GM19328 (cell line): Measurements from ENCODE around the gene SMIM35.
"Not testable (repeated sequence)": the region's sequence is repeated elsewhere in the genome, so short reads cannot be mapped to it uniquely, and the experiment has no call there.

Source experiments
- ATAC-seq: cut with Tn5 transposase; IDR thresholded peaks from one replicate; pipeline ENCODE4 v1.9.1; 2021; ENCODE audit warnings: mild to moderate bottlenecking, moderate library complexity; ENCODE audit not compliant: unreplicated experiment

The SMIM35 gene

GRCh38 chr11:118046051-118046963 lies 40.5 kb downstream of the SMIM35 start:
- no peak for ATAC-seq

DNA sequence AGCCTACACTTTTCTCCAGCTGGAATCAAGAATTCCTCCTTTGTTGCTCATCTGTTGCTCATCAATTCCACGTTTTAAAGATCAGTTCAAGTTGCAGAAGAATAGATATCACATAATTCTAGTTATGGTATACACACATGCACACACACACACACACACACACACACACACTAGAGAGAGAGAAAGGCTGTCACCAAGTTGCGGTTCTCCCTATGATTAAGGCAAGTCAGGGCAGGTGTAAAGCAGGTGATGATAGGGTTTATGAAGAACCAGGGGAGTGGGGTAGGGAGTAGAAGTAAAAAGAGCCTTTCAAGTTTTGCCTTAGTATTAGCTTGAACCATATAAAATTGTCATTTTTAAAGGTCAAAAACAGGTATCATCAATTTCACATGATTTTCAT lies 41.6 kb downstream of the SMIM35 start:
- no peak for ATAC-seq

GRCh38 chr11:118042796-118043195 lies 44.0 kb downstream of the SMIM35 start:
- no peak for ATAC-seq

DNA sequence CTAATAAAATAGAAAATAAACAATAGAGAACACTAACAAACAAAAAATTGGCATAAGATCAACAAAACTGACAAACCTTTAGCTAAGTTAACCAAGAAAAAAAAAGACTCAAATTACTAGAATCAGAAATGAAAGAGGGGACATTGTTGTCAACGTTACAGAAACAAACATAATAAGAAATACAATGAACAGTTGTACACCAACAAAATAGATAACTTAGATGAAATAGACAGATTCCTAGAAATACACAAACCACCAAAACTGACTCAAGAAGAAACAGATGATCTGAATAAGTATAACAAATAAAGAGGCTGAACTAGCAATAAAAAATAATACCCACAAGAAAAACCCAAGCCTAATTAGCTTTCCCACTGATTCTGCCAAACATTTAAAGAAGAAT lies 44.6 kb downstream of the SMIM35 start:
- no peak for ATAC-seq

- ATAC-seq = no peak
Observed at GRCh38 chr11:118033443-118033842, 53.3 kb downstream of the SMIM35 start.

DNA sequence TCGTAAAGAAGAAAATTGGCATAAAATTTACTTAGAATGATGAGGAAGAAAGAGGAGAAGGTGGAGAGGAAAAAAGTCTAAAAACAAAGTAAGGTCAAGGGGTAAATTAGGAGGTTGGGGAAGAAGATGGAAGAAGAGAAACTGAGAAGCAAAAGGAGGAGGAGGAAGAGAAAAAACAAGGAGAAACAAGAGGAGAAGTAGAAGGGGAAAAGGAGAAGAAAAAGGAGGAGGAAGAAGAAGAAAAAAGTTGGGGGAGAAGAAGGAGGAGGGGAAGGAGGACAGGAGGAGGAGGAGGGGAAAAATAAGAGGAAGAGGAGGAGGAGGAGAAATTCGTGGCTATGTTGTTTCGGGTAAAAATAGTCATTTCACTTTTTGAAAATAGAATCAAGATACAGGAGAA lies 58.1 kb downstream of the SMIM35 start:
- ATAC-seq = no peak

DNA sequence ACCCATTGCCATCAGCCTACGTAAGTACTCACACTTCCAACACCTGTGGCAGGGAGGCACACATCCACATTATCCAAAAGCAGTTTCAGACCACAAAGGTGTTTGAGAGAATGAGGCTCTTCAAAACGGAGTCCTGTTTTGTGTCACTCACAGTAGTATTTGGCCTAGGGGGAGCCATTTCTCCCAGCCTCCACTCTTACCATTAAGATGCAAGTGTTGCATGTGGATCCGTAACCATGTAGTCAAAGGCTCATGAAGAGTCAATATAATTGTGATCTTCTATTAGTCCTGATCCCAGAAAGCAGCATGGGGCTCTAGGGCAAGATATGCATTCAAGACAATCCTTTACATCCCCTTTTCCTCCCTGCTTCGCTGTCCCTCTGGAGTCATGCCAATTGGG lies 59.1 kb downstream of the SMIM35 start:
- no peak for ATAC-seq

DNA sequence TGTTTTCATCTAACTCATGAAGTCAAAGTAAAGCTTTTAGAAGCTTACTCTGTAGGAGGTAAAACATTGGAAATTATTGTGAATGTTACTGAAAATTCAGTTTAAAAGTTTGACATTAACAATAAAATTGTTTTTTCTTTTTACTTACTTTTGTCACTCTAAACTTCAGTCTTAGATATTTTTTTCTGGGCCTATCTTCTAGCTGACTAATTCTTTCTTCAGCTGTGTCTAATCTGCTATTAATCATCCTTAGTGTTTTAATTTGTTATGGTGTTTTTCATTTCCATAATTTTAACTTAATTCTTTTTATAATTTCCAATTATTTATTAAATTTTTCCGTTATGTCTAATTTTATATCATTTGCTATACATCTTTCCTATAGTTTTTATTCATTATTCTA lies 65.6 kb downstream of the SMIM35 start:
- no peak for ATAC-seq

DNA sequence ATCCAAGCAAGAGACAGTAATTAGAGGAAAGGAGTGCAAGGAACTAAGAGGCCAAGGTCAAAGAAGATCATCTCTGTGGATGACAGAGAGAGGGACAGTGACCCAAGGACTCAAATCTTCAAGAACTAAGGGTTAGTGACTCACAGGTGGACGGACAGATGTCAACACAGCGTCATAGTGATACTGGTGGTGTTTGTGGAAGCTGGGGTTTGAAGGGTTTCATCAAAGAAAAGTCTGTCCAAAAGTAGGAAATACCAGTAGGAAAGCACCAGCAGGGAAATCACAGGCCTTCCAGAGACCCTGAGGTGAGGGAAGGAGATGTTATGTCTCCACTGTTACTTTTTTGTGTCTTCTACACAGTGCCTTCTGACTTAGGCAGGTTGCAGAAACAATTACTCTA lies 68.4 kb downstream of the SMIM35 start:
- ATAC-seq = no peak

GRCh38 chr11:118017631-118018315 lies 69.0 kb downstream of the SMIM35 start:
- ATAC-seq = no peak

- ATAC-seq = no peak
Observed at GRCh38 chr11:118017111-118017510, 69.7 kb downstream of the SMIM35 start.

DNA sequence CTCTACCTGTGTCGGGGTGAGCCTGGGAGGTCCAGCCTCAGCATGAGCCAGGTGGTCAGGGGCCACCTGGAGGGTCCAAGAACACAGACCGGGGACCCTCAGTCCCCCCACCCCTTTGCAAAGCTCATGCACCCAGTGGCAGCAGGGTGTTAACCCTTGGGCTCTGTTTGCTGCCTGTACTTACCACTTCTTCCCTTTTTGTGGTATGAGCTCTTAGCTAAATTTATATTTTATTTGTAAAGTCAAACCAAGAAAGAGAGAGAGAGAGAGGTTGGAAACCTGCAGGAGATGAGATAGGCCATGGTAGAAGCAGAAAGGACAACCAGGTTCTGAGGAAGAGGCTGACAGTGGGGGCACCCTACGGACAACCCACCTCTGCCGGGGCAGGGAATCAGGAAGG lies 70.7 kb downstream of the SMIM35 start:
- no peak for ATAC-seq

DNA sequence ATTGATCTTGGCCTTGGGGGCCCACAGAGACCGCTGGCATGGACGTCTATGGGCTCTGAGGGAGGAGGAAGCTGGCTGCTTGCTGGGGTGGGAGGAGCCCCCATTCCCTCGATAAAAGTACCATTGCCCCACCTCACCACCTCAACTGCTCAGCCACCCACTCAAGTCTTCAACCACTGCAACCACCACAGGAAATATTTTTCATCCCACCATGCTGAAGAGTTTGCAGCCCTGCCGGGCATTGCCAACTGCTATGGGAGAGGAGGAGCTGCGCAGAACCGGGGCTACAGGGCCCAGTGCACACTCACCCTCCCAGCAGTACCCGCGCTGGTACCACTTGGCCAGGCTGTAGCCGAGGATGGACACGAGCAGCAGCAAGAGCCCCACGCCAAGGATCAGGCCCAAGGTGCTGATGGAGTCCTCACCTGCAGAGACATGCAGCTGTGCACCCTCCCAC lies 71.3 kb downstream of the SMIM35 start:
- no peak for ATAC-seq

GRCh38 chr11:118014022-118014421 lies 72.7 kb downstream of the SMIM35 start:
- ATAC-seq = no peak

DNA sequence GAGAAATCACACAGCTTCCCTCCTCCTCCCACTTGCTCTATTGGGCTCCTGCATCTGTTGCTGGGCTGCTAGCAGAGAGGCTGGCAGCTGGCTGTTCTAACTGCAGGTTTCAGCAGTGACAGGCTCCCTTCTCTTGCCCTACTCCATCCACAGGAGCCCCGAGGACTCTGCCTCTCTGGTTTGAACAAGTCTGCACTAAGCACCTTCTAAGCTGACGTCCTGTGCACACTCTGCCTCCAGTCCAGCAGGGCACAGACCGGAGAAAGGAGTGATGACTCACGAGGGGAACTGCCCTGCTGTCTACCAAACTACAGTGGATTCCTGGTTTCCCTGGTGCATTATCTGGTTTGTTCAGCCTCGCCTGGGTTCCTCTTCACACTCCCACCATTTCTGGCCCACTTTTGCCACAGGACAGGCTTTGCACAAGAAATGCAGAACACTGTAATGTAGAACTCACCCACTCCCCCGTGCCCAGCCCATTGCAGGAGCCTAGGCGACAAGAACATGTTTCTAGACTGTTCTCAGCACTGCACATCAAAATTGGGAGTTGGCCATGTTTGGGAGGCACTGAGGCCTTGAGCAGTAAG lies 74.6 kb downstream of the SMIM35 start:
- no peak for ATAC-seq

- peak; percentile 74 for ATAC-seq
Observed at GRCh38 chr11:118010738-118011461, 75.9 kb downstream of the SMIM35 start.

DNA sequence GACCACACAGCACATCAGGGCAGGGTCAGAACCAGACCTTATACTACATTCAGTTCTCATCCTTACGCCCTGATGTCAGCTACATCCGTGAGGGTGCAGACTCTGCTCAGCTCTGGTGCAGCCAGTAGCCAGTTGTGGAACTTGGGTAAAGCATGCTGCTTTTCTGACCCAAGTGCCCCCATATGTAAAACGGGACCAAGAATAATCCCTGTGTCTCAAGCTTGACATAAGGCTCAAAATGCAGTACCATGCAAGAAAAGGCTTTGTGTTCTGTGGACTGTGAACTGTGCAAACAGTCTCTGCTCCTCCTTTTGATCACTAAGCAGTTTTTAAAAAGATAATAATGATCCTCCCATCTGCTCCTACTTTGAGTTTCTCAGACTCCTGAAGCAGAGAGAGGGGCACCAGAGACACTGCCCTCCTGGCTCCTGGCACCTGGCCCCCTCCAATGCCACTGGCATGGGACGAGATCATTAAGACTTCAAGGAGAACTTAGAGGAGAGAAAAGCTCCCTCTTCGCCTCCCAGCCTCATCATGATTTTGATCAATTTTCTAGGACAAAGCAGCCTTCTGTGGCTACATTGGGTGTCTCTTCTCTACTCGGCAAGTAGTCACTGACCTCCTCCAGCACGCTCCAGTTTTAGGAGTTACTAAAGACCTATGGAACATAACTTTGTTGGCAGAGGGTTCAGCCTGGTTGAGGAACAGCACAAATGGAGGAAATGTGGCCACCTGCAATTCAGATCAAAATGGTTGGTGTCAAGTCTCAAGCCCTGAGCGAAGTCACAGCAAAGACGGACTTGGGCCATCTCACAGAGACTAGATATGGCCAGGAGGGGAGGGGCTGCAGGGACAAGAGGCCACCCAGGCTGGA lies 76.7 kb downstream of the SMIM35 start:
- no peak for ATAC-seq

DNA sequence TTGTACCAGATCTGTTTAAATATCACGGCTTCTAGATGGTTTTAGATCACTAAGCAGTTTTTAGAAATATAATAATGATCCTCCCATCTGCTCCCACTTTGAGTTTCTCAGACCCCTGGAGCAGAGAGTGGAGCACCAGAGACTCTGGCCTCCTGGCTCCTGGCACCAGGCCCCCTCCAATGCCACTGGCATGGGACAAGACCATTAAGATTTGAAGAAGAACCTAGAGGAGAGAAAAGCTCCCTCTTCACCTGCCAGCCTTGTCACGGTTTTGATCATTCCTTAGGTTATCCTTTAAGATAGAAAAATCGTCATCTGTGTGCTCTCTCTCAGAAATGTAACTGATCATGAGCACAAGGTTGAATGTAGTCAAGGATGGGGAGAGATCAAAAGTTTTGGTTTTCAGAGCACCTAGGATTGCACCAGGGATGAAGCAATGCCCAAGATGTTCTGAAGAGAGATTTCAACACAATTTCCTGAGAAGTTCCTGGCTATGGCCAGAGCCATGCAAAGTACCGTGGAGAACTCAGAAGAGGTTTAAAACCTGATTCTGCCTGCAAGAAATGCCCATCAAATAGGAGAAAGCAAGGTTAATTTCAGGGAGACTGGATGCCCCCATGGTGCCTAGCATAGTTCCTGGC lies 78.4 kb downstream of the SMIM35 start:
- ATAC-seq = no peak

DNA sequence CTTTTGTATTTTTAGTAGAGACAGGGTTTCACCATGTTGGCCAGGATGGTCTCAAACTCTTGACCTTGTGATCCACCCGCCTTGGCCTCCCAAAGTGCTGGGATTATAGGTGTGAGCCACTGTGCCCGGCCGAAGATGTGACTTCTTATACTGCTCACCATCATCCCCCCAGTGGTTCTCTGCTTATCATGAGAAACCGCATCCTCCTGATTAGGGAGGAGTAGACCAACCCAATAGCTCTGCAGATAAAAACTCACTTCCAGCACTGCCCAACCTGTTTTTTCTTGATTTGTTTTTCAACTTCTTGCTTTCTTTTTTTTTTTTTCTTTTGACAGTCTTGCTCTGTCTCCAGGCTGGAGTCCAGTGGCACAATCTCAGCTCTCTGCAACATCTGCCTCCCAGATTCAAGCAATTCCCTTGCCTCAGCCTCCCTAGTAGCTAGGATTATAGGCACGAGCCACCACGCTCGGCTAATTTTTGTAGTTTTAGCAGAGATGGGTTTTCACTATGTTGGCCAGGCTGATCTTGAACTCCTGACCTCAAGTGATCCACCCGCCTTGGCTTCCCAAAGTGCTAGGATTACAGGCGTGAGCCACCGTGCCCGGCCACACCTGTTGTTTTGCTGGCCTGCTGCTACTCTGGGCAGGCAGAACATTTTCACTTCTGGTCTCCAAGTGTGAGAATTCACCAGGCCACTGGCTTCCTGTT lies 79.0 kb downstream of the SMIM35 start:
- not testable (repeated sequence) for ATAC-seq
